ENCODE measurements around the gene CSRP1.
A peak's percentile ranks its signal among the peaks of the same experiment; 100 is the strongest.

CSRP1 gene

DNA sequence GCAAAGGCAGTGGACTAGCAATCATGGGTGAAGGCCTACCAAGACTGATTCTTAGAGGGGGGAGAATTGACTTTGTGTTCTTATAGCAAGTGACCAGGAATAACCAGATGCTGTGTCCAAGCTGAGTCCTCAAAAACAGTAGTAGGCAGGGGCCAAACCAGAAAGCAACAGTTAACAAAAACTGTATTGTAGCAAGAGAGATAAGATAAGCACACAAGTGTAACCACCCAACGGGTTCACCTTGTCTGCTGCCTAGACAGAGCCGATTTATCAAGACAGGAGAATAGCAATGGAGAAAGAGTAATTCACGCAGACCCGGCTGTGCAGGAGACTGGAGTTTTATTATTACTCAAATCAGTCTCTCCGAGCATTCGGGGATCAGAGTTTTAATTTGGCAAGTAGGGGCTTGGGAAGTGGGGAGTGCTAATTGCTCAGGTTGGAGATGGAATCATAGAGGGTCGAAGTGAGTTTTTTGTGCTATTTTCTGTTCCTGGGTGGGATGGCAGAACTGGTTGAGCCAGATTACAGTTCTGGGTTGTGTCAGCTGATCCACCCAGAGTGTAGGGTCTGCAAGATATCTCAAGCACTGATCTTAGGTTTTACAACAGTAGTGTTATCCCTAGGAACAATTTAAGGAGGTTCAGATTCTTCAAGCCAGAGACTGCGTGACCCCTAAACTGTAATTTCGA is 8.3 kb upstream of the CSRP1 start:
- Histone ChIP-seq H3K4me1 (peaks cover 10% of the 10 kb centered on the region), H3K4me3 (ENCODE audit: low read depth, low read length) (no peak overlapping the region), H3K9me3 (no peaks in the 10 kb centered on the region), H3K36me3 (no peaks in the 10 kb centered on the region), H3K27me3 (no peaks in the 10 kb centered on the region)
- DNase-seq = no peak
- TF ChIP-seq, protein P1, sequence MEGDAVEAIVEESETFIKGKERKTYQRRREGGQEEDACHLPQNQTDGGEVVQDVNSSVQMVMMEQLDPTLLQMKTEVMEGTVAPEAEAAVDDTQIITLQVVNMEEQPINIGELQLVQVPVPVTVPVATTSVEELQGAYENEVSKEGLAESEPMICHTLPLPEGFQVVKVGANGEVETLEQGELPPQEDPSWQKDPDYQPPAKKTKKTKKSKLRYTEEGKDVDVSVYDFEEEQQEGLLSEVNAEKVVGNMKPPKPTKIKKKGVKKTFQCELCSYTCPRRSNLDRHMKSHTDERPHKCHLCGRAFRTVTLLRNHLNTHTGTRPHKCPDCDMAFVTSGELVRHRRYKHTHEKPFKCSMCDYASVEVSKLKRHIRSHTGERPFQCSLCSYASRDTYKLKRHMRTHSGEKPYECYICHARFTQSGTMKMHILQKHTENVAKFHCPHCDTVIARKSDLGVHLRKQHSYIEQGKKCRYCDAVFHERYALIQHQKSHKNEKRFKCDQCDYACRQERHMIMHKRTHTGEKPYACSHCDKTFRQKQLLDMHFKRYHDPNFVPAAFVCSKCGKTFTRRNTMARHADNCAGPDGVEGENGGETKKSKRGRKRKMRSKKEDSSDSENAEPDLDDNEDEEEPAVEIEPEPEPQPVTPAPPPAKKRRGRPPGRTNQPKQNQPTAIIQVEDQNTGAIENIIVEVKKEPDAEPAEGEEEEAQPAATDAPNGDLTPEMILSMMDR (IDR thresholded peaks at IDR 0.05; ENCODE audit: low read depth, low read length) = no peak

DNA sequence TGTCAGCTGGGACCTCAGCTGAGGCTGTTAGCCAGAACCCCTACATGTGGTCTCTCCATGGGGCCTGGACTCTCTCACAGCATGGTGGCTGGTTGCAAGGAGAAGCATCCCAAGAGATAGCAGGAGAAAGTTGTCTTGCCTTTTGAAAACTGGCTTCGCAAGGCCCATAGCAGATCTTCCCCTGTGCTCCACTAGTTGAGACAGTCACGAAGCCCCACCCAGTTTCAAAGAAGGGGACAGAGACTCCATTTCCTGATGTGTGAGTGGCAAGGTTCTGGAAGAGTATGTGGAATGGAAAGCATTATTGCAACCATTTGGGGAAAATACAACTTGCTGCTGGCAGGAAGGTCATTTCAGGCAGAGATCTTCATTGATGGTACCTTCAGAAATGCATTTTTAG is 7.5 kb upstream of the CSRP1 start:
- peaks cover 10% of the 10 kb centered on the region for H3K4me1 ChIP-seq
- TF ChIP-seq, protein P1 (IDR thresholded peaks at IDR 0.05; ENCODE audit: low read depth, low read length) = no peak
- no peaks in the 10 kb centered on the region for H3K27me3 ChIP-seq
- H3K9me3 ChIP-seq = no peaks in the 10 kb centered on the region
- H3K4me3 ChIP-seq (ENCODE audit: low read depth, low read length) = no peak overlapping the region
- no peaks in the 10 kb centered on the region for H3K36me3 ChIP-seq
- no peak for DNase-seq

DNA sequence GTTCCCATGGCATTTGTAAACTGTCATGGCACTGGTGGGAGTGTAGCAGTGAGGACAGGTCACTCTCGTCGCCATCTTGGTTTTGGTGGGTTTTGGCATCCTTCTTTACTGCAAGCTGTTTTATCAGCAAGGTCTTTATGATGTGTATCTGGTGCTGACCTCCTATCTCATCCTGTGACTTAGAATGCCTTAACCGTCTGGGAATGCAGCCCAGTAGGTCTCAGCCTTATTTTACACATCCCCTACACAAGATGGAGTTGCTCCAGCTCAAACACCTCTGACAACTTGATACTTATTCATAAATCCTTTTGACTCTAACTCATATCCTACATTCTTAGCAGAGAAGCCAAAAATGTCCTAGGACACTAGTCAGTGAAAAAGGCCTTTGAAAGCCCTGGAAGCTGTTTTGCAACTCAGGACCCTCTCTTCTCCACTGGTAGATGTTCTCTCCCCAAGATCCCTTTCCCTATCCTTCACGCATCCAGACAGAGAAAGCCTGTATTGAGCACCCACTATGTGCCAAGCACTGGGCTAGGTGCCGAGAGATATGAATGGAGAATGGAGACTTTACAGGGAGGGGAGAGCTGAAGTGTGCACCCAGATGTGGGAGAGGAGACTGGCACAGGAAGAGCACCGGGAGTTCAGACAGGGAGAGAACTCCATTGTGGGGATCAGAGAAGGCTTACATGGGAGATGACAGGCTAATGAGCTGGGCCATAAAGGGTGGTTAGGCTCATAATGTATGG is 6.7 kb upstream of the CSRP1 start:
- no peaks in the 10 kb centered on the region for H3K27me3 ChIP-seq
- TF ChIP-seq, protein P1 (IDR thresholded peaks at IDR 0.05; ENCODE audit: low read depth, low read length) = no peak
- no peak for DNase-seq
- no peak overlapping the region for H3K4me3 ChIP-seq (ENCODE audit: low read depth, low read length)
- H3K4me1 ChIP-seq = peaks cover 10% of the 10 kb centered on the region
- H3K36me3 ChIP-seq = no peaks in the 10 kb centered on the region
- no peaks in the 10 kb centered on the region for H3K9me3 ChIP-seq

DNA sequence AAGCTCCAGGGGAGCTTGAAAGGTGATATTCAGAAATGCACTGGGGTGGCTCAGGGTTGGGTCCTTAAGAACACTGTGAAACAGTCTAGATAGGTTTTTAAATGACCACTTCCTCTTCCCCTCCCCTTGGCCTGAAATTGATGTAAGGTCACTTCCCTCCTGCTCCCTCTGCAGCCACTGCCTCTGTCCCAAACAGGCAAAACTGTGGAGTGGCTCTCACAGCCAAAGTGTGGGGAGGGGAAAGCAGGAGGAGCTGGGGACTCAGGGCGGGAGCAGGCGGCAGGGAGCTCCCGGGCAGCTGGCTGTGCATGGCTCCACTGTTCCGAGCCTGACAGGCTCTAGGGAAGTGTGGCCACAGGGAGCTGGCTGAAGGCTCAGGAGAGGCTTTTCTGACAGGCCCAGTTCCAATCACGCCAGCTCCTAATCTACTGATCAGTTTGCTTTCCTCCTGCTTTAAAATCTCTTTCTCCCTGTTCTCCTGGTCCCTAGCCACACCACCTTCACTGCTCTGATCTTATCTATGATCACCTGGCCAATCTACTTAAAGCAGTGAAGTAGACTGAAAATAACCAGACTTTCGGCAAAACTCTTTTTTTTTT is 5.1 kb upstream of the CSRP1 start:
- H3K27me3 ChIP-seq = no peaks in the 10 kb centered on the region
- DNase-seq = peak; percentile 55
- no peak overlapping the region for H3K4me3 ChIP-seq (ENCODE audit: low read depth, low read length)
- H3K9me3 ChIP-seq = no peaks in the 10 kb centered on the region
- TF ChIP-seq, protein P1 (IDR thresholded peaks at IDR 0.05; ENCODE audit: low read depth, low read length) = no peak
- H3K36me3 ChIP-seq = no peaks in the 10 kb centered on the region
- H3K4me1 ChIP-seq = peaks cover 10% of the 10 kb centered on the region

DNA sequence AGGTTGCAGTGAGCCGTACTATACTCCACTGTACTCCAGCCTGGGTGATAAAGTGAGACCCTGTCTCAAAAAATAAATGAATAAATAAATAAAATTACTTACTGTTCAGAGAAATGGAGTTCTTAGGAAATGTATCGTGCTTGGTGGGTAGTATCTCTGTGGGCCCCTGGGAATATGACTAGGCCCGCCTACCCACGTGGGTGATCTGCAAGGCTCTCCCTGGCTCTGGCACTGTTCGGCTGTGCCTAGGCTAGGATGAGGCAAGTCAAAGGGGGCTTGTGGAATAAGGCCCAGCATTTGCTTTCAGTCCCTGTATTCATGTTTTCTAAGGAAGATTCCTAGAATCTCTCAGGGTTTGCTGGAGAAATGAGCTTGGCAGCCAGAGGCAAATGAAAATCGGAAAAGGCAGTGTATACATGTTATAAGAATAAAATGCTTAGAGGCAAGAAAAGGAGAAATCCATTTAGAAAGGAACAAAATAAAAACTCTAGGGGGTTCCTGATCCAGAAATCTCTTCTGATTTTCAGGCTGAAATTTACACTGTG is 4.5 kb upstream of the CSRP1 start:
- Histone ChIP-seq H3K27me3 (no peaks in the 10 kb centered on the region), H3K36me3 (no peaks in the 10 kb centered on the region), H3K9me3 (no peaks in the 10 kb centered on the region), H3K4me1 (peaks cover 10% of the 10 kb centered on the region), H3K4me3 (ENCODE audit: low read depth, low read length) (no peak overlapping the region)
- TF ChIP-seq, protein P1 (IDR thresholded peaks at IDR 0.05; ENCODE audit: low read depth, low read length) = no peak
- DNase-seq = no peak
